ENCODE results near the gene ACBD4. TPM values are rescaled to one million over a fixed set of nuclear protein-coding genes. Genes with fewer than 3 reads are reported as not detected.

The ACBD4 gene
- total RNA-seq, 2 donors from 2014 or later: 8.4 to 8.7 TPM

DNA sequence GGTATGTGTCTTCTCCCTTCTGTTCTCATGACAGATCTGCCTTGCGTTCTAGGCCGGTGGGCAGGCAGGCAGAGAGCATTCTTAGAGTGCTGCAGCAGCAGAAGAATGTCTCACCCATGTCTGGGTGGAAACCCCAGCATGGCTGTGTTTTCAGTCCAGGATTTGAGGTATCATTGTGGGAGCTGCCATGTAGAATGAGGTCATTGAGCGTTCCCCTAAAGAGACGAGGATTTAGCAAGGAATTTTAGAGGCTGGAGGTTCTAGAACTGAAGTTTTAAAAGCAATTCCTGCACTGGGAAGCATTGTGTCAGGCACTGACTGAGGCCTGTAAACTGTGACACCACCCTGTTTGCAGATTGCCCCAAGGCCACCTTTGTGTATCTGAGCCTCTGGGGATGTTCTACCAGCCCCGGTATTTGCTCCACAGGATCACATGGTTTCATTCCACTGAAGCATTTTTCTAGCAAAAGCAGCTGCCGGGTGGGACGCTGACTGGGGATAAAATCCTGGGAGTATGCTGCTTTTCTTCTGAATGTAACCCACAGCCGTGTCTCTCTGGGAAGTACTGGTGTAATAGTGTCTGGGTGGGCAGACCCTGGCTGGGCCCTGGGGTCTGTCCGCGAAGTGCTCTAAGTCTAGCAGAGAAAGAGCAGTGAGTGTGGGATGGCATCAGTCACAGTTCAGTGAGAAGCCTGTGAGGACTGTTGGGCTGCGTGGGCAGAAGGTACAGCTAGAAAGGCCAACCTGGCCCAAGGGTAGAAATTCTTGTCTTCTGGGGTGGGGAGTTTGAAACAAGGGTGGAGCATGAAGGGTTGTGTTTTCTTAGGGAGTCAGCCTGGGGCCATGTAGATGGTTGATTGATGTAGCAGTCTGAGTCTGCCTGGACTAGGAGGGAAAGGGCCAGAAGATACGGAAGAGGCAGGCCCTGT lies 33.3 kb upstream of the ACBD4 start:
- ATAC-seq (peak in 1 of 2 donors; percentile 12), DNase-seq (no peak)
- intact Hi-C loops (cut with DNase I): no loop called here

DNA sequence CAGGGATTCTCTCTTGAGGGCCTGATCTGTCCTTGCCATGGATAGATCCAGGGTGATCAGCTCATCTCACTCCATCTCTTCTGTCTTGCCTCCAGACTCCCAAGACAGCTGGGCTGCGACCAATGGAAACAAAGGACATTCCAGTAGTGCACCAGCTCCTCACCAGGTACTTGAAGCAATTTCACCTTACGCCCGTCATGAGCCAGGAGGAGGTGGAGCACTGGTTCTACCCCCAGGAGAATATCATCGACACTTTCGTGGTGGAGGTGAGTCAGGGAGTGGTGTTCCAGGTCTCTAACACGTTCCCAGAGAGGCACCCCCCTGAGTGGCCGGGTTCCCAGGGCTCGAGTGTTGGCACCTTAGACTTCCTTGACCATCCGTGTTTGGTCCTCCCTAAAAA lies 32.6 kb upstream of the ACBD4 start:
- DNase-seq: no peak
- ATAC-seq: no peak
- intact Hi-C loops (cut with DNase I): no loop called here

DNA sequence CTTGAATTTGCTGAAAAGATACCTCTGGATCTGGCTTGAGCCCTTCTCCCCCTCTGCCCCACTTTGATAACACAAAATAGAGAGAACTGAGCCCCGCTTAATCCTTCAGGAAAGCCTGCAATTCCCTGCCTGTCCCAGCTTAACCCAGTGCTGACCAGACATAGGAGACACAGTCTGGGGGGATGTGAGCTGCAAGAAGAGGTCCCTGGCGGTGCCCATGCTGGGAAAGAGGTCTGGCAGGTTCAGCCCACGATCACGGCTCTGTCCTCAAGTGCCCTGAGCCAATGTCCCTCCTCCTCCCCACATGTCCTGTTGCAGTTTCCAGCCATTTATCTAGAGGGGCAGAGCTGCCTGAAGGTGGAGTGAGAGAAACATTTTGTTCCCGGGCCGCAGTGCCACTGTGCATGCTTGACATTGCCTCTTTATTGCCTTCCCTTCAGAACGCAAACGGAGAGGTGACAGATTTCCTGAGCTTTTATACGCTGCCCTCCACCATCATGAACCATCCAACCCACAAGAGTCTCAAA lies 32.2 kb upstream of the ACBD4 start:
- DNase-seq (peak; percentile 54), ATAC-seq (peak; percentile 58 to 71)
- intact Hi-C loops (cut with DNase I): no loop called here

DNA sequence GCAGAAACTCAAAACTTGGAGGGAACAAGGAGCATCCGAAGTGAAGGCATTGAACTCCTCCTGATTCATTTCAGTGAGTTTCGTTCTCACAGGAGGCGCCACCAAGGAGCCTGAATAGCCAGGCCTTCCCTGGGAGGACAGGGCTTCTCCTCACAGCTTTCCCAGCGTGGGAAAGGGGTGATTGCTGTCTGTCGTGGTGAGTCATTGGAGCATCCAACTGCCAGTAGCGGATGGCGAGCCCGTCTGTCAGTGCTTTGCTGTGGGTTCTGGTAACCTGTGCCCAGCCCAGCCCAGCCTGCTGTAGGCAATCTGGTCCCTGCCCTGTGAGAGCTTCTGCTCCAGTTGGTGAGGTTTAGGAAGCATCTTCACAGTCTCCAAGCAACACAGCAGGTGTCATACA lies 31.5 kb upstream of the ACBD4 start:
- ATAC-seq (peak in 1 of 2 donors; percentile 42), DNase-seq (no peak)
- intact Hi-C loops (cut with DNase I): no loop called here

DNA sequence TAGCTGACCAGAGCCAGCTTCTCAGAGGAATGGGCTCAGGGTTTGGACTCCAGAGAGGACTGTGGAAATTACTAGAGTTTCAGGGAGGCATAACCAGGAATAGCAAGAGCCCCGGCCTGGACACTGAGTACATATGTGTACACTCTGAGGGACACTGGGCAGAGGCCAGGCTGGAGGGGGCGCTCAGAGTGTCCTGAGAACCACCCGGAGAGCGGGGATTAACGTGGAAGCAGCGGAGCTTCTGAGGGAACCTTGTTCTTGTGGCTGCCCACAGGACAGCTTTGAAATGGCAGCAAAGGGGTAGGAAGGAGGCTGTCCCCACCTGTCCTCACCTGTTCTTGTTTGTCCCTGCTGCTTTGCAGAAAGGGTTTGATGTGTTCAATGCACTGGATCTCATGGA lies 31.0 kb upstream of the ACBD4 start:
- ATAC-seq: no peak
- DNase-seq: no peak
- intact Hi-C loops (cut with DNase I): no loop called here

DNA sequence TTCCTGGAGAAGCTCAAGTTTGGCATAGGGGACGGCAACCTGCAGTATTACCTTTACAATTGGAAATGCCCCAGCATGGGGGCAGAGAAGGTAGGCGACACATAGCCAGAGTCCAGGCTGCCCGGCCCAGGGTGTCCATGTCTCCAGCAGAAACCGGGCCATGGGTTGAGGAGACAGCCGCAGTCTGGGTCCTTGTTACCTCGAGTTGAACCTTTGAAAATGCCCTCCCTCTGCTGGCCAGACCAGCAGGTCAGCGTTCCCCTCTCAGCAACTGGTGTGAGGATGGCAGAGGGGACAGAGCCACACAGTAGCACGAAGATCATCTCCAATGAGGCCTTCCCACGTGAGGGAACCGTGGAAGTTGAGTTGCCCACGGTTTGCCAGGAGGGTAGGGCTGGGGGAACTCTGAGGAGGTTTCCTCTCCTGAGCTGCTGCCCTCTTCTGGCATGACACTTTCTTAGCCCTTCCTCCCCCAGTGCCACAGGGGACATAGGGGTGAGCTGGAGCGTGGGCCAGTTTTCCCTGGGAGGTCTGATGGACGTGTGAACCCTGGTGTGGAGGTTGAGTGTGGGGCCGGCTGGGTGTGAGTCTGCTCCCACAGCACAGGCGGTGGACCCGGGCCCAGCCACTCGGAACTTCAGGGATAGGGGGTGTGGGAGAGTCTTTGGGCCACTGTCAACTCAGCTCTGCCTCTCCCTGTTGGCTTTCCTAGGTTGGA lies 30.4 kb upstream of the ACBD4 start:
- ATAC-seq: no peak
- intact Hi-C loops (cut with DNase I): no loop called here

DNA sequence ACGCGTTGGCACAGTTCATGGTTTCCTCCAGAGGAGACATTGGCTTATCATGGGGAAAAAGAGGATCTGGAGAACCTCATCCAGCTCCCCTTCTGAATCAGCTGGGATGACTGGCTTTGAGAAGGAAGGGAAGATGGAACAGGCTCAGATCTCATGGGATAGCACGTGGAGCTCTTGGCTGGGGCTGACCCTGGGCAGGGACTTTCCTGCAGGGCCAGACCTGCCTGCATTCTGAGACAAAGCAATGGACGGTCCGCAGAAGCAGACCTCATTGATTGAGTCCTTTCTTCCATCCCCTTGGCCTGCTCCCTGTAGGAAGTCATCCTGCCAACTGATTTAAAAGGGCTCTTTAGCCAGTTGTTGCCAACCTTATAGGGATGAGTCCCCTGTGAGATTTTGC lies 29.4 kb upstream of the ACBD4 start:
- DNase-seq: no peak
- no peak for ATAC-seq
- intact Hi-C loops (cut with DNase I): no loop called here

More for the DNA sequence above, 30.4 kb upstream of the ACBD4 start:
- DNase-seq: no peak

DNA sequence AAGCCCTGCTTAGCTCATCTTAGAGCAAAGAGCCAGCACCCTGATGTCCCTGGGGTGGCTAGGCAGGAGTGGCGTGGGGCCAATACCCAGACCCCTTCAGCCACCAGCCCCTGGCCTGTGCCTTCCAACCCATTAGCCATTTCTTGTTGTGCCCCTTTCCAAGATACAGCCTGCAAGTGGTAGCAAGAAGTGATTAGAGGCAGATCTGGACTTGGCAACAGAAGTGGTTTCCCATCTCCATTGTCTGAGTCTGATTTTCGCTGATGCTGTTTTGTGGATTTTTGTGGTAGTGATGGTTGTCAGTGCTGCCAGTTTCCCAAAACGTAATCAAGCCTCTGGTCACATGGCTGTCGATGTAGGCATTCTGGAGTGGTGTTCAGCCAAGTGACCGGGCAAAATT lies 28.9 kb upstream of the ACBD4 start:
- DNase-seq (no peak), ATAC-seq (no peak)
- intact Hi-C loops (cut with DNase I): no loop called here

DNA sequence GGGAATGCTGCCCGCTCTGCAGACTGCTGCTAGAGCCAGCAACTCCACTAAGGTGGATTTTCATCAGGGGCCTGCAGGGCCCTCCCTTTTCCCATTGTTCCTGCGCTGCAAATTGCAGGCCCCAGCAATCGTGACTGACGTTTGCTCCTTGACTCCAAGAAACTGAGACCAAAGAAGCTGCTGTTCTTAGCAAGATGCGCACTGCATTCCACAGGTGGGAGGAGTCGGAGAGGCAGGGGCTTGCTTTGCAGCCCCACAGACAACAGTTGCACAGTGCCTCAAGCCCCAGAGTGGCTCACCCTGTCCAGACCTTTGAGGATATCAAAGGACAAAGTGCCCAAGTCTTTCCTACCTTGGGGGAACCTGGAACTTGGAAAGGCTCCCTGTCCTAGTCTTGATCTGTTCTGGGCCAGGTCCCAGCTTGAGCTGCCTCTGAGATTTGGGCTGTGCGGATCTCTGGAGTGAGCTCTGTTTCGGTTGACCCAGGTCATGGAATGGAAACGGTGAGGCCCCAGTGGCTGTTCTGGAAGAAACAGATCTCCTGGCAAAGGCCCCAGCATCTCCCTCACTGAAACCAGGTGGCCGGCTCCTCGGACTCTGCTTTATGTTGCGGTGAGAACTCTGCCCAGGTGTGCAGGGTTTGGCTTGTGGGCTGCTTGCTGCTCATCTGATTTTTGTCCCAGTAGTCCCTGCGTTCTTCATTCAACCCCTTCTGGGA lies 28.0 kb upstream of the ACBD4 start:
- ATAC-seq (no peak), DNase-seq (no peak)
- intact Hi-C loops (cut with DNase I): no loop called here

DNA sequence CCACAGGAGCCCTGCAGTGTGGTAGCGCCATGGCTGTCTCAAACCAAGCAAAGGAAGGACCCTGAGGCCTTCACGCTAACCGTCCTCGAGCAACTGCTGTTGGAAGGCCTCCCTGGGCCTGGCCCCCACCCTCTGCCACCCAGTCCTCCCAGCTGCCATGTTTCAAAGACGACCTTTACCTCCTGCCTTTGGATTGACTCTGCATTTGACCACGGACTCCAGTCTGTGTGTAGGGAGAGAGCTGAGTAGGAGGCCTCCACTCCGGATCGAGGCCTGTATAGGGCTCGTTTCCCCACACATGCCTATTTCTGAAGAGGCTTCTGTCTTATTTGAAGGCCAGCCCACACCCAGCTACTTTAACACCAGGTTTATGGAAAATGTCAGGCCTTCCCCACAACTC lies 27.4 kb upstream of the ACBD4 start:
- ATAC-seq: no peak
- no peak for DNase-seq
- intact Hi-C loops (cut with DNase I): no loop called here

DNA sequence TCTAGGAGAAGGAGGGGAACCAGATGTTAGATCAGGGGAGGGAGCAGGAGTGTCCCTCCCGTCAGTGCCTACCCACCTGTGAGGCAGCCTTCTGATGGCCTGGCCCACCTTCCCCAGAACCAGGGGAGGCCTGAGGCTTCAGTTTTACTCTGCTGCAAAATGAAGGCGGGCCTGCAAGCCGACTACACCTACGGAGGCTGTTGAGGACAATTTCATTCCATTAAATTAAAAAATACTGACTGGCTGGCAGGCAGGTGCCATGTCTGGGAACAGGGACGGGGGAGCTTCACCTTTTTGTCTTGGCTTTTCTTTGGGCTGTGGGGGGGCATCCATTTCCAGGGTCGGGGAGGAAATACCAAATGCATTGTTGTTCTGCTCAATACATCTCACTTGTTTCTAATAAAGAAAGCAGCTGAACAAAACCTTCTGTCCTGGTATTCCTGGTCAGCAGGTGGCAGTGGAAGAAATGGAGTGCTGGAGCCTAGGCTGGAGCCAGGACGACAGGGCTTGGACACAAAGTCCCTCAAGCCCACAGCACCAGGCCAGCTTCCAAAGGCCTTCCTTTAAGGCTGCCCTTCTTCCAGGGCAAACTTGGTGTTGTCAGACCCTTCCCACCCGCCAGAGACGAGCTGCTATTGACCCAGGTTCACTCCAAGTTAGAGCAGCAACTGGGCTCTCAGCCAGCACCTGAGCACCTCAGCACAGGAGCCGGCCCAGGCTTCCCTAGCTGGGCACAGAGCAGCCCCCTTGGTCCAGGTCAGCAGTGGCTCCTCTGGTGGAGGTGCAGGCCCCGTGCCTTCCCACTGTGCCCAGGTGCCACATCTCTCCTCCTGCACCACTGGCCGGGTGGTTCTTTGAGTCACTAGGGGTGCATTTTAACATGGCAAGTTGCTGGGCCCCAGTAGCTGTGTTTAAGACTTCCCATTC lies 26.6 kb upstream of the ACBD4 start:
- no peak for ATAC-seq
- intact Hi-C loops (cut with DNase I): no loop called here

DNA sequence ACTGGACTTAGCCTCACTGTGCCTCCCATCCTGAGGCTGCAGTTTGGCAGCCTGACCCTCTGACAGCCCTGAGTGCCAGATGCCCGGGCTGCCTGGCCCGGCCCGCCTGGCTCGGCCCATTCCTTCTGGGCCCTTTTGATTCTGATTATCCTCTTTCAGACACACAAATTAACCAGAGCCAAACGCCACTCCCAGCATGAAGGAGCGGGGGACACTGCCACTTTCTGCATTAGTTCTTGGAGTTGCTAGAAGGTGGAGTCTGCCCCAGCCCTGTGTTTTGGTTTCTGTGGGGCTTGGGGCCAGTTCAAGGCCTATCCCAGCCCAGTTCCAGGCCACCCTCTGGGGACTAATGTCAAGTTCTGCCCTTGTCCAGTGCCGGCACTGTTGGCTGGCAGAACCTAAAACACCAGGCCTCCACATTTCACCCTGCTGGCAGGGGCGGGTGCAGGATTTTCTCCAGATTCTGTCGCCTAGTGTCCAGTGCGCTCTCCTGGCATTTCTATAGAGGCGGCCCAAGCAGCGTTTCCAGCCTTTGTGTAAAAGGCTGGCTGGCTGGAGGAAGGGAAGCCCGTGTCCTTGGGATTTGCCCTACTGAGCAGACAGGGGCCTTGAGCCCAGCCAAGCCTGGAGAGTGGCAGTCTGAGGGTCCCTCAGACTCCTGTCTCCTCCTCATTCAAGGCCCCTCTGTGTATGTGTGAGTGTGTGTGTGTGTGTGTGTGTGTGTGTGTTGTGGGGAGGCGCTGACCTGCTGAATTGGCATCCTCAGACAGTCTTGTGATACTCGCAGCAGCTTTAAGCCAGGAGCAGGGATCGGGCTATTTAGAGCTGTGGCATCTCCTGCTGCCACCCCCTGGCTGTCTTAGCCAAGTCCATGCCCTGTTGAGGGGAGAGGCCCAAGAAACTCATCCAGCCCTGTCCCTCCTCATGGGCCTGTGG lies 24.5 kb upstream of the ACBD4 start:
- intact Hi-C loops (cut with DNase I): no loop called here
- DNase-seq (peak; percentile 56), ATAC-seq (peak; percentile 71 to 77)

More for the DNA sequence above, 26.6 kb upstream of the ACBD4 start:
- DNase-seq: no peak

DNA sequence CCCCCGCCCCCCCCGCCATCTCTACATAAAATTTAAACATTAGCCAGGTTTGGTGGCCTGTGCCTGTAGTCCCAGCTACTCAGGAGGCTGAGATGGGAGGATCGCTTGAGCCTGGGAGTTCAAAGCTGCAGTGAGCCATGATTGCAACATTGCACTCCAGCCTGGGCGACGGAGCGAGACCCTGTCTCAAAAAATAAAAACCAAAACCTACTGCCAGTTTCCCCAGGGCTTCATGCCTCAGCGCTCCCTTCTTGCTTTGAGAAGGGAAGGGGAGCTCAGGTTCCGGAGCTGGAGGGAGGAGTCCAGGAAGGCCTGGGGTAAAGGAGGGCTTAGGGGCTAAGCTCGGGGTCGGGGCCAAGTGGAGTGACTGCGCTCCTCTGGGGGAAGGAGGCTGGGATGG lies 23.6 kb upstream of the ACBD4 start:
- intact Hi-C loops (cut with DNase I): no loop called here
- DNase-seq (no peak), ATAC-seq (no peak)

DNA sequence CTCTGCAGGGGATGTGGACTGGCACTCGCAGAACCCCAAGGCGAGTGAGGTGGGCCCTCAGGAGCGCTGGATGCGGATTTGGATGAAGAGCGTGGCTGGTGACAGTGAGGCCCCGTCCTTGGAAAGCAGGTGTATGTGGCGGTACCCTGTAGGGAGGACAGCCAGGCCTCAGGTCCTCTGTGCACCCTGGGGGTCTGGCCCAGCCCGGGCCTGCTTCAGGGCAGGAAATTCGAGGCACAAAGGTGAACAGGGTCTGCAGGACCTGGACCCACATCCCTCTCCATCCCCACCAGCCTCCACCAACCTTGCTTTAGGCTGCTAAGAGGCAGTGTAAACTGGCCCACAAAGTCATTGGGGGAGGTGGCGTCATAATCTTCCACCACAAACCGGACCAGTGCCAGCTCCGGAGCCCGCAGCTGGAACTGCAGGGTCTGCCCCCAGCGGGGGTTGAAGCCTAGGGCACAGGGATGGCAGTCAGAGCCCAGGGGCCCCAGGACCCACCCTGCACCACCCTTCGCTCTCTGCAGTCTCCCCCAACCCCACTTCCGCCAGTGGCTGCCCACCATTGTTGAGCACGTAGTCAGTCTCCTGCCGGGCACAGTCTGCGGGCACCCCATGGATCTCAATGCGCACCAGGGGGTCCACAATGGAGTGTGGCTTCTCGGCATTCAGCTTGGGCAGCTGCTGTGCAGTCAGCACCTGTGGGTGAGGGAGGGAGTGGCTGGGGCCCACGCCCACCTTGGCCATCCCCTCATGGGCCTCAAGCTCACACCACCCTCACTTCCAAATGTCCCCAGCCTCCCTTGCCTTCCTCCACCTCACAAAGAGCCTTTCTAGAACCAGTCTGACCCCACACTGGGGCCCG lies 22.7 kb upstream of the ACBD4 start:
- no peak for DNase-seq
- ATAC-seq: no peak
- intact Hi-C loops (cut with DNase I): no loop called here

DNA sequence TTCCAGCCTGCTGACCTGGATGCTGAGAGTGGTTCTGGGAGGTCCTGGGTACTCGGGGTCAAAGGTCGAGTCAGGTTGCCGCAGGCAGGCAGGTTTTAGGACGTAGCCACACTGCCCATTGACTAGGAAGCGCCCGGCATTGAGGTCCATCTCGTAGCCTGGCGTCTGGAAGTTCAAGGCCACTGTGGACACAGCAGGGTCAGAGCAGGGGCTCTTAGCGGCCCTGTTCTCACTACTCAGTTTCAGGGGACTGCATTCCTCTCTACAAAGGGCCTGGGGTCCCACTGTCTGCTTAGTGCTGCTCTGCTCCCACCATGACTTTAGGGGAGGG lies 22.1 kb upstream of the ACBD4 start:
- DNase-seq (no peak), ATAC-seq (no peak)
- intact Hi-C loops (cut with DNase I): no loop called here

DNA sequence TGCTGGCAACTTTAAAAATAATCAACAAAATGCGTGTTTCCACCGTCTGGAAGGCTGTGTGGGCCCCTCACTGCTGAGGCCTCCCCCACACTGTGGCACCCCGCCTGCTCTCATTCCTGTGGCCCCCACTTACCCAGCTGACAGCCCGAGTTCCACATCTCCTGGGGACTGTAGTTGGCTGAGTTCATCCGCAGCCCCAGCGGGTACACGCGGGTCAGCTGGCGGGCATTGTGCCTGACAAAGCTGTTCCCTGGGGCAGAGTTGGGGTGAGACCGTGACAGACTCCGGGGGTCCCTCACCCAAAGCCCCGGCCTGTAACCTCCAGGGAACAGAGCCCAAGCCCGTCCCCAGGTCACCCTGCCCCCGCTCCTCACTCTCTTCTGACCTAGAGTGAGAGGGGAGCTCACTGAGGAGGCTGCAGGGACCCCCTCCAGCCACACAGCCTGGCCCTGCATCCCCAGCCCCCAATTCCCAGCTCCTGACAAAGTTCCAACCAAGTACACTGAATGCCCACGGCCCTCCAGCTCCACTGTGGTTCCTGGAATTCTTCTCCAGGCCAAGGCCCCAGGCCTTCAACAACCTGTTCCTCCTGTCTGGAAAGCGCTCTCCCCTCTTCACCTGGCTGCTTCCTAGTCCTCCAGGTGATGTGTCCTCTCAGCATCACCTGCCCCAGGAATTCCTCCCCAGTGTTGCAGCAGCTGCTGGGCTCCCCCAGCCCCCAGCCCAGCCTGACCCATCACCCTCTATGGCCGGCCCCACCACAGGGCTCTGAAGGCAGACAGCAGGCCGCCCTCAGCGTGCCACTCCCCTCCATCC lies 21.2 kb upstream of the ACBD4 start:
- ATAC-seq (no peak), DNase-seq (no peak)
- intact Hi-C loops (cut with DNase I): no loop called here

Measured in left cardiac atrium (tissue), 4 donors.